AG08396 (cell line): Measurements from ENCODE around the gene THBS3.
"Not testable (repeated sequence)": the region's sequence is repeated elsewhere in the genome, so short reads cannot be mapped to it uniquely, and the experiment has no call there.

Source experiments
- DNase-seq: peaks from one replicate; pipeline ENCODE4 v3.0.0; 2012; ENCODE audit warnings: low spot score, mixed read lengths

THBS3 gene

DNA sequence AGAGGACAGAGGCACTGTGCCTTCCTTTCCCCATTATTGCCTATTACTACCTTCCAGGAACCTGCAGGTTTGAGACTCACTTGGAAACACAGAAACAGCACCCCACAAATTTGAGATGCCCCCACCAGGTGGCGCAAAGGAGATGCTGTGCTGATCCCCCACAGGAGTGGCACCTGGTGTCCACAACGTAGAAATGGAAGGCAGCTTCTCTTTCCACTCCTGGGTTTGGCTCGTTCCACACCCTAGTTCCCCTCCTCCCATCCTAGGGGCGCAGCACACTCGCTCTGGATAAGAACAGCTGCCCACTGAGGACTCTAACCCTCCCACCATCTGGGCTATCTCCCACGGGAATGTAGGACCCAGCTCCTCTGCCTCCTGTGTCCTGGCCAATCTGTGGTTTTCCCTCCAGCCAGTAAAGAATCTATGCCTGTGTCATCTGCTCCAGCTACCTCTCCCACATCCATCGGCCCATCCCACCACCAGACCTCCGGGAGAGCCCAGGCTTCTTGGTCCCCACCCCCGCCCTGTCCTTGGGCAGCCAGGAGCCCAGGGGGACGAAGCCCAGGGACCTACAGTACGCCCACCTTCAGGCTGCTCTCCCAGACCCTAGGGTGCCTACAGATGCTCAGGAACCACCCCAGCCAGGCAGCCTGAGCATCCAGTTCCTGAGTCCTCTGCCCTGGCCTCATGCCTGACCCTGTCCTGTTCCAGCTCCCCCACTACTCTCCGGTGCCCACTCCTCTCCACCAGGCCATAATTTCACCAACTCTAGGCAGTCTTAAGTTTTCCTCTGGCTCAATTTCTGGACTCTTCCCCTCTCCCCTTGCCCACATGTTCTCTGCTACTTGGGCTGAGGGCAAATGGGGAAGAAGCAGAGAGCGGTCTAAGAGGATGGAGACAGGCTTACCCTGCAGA lies 549 bp downstream of the THBS3 start:
- peak; percentile 75 for DNase-seq

DNA sequence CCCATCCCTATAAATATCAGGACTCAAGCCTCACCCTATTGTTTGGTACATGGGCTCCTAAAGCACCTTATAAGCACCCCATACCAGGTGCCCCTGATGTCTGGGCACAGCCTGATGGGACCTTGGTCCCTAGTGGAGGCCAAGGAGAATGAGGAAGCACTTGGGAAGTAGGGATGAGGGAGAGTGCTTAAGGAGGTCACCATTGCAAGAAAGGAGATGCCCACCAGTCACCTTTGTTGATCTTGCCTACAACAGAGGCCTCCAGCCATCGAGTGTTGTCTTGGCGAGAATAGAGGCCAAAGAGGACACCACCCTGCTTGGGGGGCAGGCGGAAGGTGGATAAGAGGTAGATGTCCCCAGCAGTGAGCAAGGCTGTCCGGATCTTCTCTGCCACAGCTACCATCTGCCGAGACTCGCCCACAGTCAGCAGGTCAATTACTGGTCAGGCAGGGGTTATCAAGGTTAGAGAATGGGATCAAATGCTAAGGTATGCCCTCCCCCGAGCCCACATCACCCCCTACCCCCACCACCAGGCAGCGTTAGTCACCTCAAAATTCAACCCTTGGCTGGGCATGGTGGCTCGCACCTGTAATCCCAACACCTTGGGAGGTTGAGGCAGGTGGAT lies 1.6 kb downstream of the THBS3 start:
- no peak for DNase-seq

DNA sequence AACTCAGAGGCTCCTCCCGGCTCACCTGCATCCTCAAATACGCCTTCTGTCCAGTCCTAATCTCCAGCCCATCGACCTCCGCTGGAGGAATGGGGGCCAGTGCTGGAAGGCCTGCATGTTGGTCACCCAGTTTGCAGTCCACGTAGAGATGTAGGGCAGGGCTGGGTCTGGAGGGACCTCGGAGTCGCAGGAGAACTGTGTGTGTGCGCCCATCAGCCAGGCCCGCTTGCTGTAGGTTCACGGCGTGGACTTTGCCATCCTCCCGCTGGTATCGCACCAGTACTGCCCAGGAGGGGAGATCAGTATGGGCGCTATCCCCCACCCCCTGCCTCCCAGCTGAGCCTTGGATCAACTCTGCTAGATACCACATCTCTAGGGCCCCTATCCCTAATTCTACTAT lies 2.7 kb downstream of the THBS3 start:
- no peak for DNase-seq

DNA sequence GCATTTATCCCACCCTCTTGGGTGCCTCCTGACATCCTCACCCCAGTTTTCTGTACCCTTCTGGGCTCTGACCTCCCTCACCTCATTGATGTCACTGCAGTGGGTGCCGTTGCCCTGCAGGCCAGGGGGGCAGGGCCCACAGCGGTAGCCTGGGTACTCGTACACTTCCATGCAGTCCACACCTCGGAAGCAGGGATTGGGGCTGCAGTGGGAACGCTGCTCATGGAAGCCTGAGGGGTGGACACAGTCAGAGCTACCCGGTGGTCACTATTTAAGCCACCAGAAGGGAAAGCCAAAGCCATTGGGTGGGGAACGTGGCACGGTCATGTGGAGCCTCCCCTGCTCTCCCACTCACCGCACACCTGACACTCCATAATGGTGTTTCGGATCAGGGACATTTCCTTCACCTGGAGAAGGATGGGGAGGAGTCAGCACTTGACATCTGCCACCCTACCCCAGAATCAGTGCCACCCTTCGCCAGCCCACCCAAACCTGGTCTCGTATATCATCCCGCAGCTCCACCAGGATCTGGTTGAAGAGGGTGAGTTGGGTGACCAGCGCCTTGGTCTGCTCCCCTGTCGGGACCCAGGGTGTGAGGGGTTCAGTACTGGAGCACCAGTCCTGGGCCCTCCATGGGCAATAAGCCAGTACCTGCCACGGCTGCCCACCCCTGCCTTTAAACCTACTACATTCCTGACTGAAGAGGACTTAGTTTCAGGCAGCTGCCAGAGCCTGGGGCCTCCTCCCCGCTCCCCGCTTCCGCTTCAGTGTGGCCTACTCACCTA lies 4.8 kb downstream of the THBS3 start:
- no peak for DNase-seq

DNA sequence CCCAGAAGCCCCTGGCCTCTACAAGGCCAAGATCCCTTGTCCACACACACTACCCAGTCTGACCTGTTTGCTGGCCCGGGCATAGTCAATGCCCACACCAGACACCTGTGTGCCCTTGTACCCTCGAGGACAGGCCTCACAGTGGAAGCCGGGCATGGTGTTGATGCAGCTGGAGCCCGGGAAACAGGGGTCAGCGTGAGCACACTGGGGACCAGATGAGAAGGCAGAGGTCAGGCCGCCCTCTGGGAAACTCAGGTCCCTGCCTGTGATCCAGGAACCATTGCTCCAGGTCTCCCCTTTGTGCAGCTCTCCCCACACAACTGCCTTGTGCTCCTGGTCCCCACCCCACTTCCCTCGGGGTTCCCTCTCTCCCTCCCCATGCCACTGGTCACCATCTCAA lies 5.5 kb downstream of the THBS3 start:
- DNase-seq, result no peak

- DNase-seq, result peak; percentile 3
Observed at GRCh38 chr1:155200920-155201319, 6.8 kb downstream of the THBS3 start.

GRCh38 chr1:155199792-155200191 lies 7.9 kb downstream of the THBS3 start:
- no peak for DNase-seq

DNA sequence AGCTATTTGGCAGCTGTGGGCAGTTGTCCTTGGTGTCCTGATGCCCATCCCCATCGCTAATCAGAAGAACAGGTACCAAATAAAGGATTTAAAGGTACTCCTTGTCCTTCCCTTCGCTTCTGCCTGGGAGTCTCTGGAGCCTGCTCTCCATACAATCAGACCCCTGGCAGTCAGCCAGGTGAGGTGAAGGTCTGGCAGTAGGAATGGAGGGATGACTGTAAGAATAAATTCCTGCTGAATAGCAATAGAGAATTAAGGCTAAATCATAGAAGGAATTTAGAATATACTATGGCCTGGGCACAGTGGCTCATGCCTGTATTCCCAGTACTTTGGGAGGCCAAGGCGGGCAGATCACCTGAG lies 9.2 kb downstream of the THBS3 start:
- no peak for DNase-seq

DNA sequence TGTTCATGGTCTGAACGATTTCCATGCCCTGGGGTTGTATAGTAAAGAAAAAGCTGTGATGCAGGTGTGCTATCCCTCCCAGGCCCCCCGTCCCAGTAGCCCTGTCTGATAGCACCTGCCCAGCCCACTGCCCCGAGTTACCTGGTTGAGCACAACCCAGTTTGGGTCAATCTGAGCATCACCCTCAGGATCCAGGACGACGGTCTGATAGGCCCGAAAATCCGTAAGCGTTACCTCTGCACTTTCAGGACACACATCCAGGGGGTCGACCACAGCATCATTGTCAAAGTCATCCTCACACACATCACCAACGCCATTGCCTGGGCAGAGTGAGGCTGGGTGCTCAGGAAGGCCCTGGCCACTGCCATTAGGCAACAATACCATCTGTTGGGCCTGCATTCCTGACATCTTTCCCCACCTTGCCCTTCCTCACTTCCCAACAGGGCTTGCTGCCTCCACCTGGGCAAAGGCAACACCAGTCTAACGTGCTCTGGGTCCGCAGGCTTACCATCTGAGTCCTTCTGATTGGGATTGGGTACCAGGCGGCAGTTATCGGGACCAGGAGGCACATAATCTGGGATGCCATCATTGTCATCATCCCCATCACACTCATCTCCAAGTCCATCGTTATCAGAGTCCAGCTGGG lies 9.7 kb downstream of the THBS3 start:
- no peak for DNase-seq

DNA sequence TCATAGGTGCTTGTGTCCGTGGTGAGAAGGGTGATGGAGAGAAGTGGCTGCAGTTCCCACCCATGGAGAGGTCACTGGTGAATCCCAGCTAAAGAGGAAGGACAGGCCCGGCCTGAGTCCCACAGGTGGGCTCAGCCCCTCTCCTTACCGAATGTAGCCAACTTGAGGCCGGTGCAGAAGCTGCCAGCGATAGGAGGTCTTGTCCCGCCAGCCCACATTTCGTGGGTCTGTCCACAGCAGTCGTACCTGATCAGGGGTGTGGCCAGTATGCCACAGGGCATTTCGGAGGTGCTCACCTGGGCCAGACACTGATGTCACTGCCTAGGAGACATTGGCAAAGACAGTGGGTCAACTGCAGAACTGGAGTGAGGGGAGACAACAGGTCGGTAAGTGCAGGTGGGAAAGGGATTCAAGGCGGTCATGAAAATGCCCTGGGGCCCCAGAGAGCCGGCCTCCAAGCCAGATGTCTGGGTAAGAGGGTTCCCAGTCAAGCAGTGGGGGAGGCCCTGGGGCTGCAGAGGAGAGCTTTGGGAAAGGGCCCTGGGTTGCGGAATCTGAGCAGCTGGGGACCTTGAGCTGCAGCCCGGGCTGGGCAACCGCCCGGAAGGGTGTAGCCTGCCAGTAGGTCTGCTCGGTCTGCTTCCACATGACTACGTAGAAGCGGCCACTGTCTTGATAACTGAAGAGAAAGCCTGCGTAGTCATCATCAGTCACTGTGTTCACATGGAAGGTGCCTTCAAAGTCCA lies 10.6 kb downstream of the THBS3 start:
- no peak for DNase-seq

- no peak for DNase-seq
Observed at GRCh38 chr1:155196103-155196892, 11.4 kb downstream of the THBS3 start.

DNA sequence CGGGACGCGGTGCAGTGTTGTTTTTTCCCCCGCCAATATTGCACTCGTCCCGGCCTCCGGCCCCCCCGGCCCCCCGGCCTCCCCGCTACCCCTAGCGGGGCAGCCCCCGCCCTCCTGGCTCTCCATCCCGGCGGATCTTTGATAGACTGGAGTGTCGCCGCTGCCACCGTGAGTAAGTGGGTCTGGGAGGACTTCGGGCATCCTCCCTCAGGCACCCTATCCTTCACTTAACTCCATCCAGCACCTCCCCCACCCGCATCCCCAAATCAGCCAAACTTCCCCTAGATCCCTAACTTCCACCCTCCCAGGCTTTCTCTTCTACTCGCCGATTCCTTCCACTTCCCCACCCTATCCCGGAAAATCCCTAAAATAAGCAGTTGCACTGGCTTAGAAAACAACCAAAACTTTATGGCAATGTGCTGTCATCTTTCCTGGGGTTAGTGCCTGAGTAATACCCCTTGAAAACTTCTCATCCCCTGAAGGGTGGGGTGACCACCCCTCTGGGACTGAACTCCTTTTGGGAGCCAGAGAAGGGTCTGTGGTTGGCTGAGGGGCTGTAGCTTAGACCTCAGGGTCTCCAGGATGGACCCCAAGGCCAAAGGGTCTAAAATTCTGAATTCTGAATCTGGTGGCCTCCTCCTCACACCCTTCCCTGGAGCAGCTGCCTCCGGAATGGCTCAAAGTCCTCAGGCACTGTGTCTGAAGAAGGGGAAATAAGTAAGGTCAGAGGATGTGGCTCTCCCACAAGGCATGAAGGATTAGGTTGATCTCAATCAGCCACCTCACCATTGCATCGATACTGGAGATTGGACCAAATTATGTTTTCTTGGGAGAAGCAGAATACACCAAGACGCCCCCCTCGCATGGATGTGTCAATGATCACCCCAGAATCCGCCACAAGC lies 12.2 kb downstream of the THBS3 start:
- no peak for DNase-seq

DNA sequence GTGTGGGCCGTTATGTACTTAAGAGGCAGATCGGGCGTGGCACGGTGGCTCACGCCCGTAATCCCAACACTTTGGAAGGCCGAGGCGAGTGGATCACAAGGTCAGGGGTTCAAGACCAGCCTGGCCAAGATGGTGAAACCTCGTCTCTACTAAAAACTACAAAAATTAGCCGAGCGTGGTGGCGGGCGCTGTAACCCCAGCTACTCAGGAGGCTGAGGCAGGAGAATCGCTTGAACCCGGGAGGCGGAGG lies 13.8 kb downstream of the THBS3 start:
- not testable (repeated sequence) for DNase-seq

GRCh38 chr1:155193275-155193990 lies 14.3 kb downstream of the THBS3 start:
- peak; percentile 93 for DNase-seq

GRCh38 chr1:155192346-155193274 lies 15.1 kb downstream of the THBS3 start:
- DNase-seq, result no peak

- DNase-seq, result no peak
Observed at GRCh38 chr1:155191904-155192303, 15.8 kb downstream of the THBS3 start.

DNA sequence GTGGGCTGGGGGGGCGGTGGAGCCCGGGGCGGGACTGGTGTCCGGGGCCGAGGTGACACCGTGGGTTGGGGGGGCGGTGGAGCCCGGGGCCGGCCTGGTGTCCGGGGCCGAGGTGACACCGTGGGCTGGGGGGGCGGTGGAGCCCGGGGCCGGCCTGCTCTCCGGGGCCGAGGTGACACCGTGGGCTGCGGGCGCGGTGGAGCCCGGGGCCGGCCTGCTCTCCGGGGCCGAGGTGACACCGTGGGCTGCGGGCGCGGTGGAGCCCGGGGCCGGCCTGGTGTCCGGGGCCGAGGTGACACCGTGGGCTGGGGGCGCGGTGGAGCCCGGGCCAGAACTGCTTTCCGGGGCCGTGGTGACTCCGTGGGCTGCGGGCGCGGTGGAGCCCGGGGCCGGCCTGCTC lies 17.8 kb downstream of the THBS3 start:
- not testable (repeated sequence) for DNase-seq

DNA sequence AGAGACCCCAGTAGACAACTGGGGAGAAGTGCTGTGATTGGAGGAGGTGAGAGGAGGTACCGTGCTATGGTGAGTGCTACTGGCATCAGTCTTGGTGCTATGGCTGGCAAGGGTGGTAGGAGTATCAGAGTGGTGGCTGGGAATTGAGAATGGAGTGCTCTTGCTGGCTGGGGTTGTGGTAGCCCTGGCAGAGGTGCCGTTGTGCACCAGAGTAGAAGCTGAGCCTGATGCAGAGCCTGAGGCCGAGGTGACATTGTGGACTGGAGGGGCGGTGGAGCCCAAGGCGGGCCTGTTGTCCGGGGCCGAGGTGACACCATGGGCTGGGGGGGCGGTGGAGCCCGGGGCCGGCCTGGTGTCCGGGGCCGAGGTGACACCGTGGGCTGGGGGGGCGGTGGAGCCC lies 19.4 kb downstream of the THBS3 start:
- DNase-seq, result no peak
